Measurements from ENCODE around the gene ACAD9.
"Not testable (repeated sequence)": the region's sequence is repeated elsewhere in the genome, so short reads cannot be mapped to it uniquely, and the experiment has no call there.

Gene ACAD9

DNA sequence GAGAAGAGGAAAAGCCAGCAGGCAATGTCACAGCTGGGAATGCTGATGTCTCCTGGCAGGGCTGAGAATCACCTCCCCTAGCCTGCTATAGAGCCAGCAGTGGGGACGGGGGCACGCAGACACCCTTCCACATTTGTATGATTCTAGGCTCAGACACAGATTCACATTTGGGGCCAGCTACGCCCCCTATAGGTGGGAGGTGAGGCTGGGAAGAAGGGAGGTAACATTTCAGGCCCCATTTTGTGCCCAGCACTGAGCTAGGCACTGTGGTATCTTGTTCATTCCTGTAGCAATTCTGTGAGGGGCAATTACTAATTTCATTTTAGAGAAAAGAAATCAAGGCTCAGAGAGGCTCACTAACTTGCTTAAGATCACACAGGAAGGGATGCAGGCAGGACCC lies 15.9 kb upstream of the ACAD9 start:
- DNase-seq = peak; percentile 43

GRCh38 chr3:128864351-128864811 lies 15.0 kb upstream of the ACAD9 start:
- DNase-seq = no peak

DNA sequence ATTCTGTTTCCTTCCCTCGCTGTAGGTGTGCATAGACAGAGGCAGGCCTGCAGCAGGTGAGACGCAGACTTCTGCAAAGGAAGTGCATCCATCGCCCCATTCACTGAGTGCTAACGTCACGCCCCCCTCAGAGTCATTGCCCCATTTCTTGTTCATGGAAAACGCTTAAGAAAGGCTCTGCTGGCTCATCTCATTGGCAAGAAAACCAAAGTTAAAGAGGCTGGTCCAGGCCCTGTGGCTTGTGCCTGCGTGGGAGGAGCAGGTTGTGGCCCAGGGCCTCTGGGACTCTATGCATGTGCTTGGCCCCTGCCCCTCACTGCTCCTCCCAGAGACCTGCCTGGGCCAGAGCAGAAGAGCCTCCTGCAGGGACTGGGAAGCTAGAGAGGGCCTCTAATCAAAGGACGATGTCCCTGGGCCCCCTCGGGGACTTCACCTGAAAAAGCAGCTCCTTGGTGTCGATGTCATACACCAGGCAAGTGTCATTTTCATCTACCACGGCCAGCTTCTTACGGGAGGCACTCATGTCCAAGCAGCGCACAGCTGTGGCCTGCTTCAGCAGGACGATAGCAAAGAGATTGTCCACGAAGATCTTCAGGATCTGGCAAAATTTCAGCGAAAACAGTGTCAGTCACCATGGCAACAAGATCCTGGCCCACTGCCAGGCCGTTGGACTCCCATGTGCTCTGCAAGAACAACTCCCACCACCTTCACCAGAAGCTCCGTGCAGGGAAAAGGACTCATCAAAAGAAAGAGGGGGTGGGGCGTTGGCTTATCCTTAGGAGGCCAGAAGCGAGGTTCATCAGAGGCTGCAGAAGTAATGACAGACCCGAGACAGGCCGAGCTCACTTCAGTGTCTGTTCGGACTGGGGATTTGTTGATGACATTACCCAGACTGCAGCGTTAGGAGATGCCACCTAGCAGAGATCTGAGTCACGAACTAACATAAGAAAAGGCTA lies 14.3 kb upstream of the ACAD9 start:
- DNase-seq = not testable (repeated sequence)

GRCh38 chr3:128867200-128868125 lies 12.0 kb upstream of the ACAD9 start:
- no peak for DNase-seq

DNA sequence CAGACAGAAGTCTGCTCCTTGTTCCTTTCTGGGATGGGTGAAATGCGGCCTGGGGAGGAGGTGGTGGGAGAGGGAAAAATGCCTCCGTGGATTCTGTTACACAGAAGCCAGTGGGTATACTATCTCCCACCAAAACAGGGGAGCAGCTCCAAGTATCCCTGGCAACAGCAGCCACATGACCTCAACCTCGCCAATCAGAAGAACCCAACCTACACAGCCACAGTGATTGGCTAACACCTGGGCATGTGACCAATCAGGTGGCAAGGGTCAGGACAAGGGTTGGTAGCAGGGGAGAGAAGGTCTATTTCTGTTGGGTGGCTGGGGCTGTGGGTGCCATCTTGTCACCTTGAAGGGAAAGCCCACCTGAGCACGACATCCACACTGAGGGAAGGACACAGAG lies 9.1 kb upstream of the ACAD9 start:
- no peak for DNase-seq

- no peak for DNase-seq
Measured at GRCh38 chr3:128872282-128872681, 7.1 kb upstream of the ACAD9 start.

- DNase-seq = no peak
Measured at GRCh38 chr3:128872744-128873143, 6.7 kb upstream of the ACAD9 start.

DNA sequence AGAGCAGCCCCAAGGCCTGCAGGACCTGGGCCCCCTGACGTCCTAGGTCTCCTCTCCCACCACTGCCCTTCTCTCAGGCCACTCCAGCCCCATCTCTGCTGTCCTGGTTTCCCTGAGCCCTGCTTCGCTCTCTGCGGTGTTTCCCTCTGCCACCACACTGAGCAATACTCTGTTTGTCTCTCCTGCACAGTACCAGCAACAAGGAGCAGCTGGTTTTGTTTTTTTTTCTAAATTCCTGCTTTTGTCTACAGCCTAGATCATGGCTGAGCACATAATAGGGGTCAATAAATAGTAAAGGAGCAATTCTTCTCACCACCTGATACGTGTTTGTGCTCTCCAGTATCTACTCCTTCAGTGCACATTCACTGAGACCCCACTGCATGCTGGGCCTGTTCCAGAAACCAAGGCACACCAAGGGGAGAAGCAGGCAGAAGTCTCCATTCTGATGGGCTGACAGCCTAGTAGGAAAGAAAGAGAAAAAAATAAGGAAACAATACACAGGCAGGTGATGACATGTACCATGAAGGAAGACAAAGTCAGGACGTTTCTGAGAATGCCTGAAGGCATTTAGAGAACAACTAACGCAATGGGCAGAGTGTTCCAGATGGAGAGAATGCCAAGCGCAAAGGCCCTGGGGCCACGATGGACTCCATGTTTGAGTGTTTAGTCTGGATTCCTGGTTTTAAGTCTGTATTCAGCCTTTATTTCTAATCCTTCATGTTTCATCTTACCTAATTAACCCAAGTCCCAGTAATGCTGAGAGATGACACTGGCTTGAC lies 6.0 kb upstream of the ACAD9 start:
- no peak for DNase-seq

- DNase-seq = no peak
Measured at GRCh38 chr3:128874481-128875180, 4.8 kb upstream of the ACAD9 start.

GRCh38 chr3:128875556-128876120 lies 3.8 kb upstream of the ACAD9 start:
- peak; percentile 71 to 78 for DNase-seq

- DNase-seq = no peak
Measured at GRCh38 chr3:128878011-128878457, 1.4 kb upstream of the ACAD9 start.

DNA sequence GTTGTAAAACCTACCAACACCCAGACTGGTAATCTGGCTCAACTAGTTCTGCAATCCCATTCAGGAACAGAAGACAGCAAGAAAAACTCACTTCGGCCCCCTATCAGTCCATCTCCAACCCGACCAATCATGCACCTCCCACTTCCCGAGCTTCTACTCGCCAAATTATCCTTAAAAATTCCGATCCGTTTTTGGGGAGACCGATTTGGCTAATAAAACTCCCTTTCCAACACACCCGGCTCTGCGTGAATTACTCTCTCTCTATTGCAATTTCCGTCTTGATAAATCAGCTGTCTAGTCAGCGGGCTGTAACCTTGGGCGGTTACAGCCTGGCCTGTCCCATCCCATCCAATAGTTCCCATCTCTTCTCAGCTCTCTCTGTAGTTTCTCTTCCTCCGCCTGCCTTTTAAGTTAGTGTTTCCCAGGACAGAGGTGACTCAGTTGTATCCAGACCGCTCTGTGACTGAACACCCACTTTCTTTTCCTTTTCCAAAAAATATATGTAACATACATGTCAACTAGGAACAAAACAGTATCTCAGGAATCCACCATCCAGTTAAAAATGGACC lies 780 bp upstream of the ACAD9 start:
- DNase-seq = no peak

- peak; percentile 28 to 31 for DNase-seq
Measured at GRCh38 chr3:128879991-128880390, 571 bp downstream of the ACAD9 start.

DNA sequence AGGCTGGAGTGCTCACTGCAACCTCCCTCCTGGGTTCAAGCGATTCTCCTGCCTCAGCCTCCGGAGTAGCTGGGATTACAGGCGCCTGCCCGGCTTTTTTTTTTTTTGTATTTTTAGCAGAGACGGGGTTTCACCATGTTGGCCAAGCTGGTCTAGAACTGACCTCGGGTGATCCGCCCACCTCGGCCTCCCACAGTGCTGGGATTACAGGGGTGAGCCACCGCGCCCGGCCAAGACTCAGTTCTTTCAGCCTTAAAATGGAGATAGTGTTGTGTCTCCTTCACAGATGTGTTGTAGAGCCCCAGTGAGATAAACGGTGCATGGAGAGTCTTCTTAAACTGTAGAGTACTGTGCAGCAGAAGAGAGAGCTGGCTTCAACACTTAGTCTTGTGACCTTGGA lies 1.0 kb downstream of the ACAD9 start:
- not testable (repeated sequence) for DNase-seq

GRCh38 chr3:128881576-128881975 lies 2.2 kb downstream of the ACAD9 start:
- no peak for DNase-seq

GRCh38 chr3:128882719-128883118 lies 3.3 kb downstream of the ACAD9 start:
- DNase-seq = no peak

GRCh38 chr3:128884992-128885391 lies 5.6 kb downstream of the ACAD9 start:
- no peak for DNase-seq

- DNase-seq = no peak
Measured at GRCh38 chr3:128889139-128889894, 9.9 kb downstream of the ACAD9 start.

GRCh38 chr3:128895843-128896697 lies 16.6 kb downstream of the ACAD9 start:
- no peak for DNase-seq

Measured in activated T-cell treated with anti-CD3 and anti-CD28 coated beads, Interleukin-2, amount 50 U/mL, for 48 hours (primary cell).